K562 (cell line): ENCODE results near the gene RNU6-1. TPM values are rescaled to one million over a fixed set of nuclear protein-coding genes. Genes with fewer than 3 reads are reported as not detected.

Source experiments
- CBX8 ChIP-seq: fragments of 200-600 bp; sonication (generic); IDR thresholded peaks from 2 replicates; pipeline ENCODE4 v1.6.1; 2012; ENCODE audit warnings: borderline replicate concordance, mixed run types, low read depth, mild to moderate bottlenecking, moderate library complexity, mixed read lengths, low read length, control low read depth, inconsistent platforms; ENCODE audit not compliant: poor library complexity, severe bottlenecking; ENCODE audit errors: extremely low read depth
- E2F1 ChIP-seq: sonication (generic); formaldehyde crosslinking; IDR thresholded peaks from 2 replicates; pipeline ENCODE4 v1.8.1; 2023; ENCODE audit warnings: mild to moderate bottlenecking, missing genetic modification reagents, moderate library complexity
- E2F8 ChIP-seq: fragments of 450-650 bp; IDR thresholded peaks from 2 replicates; pipeline ENCODE4 v1.7.1; 2018; ENCODE audit warnings: mild to moderate bottlenecking, low read depth; ENCODE audit not compliant: partially characterized antibody
- ESRRA ChIP-seq: fragments of 450-650 bp; IDR thresholded peaks from 2 replicates; pipeline ENCODE4 v1.6.1; 2014; ENCODE audit warnings: low read depth, mild to moderate bottlenecking, moderate library complexity, borderline replicate concordance
- FUS ChIP-seq: fragments of 200-400 bp; formaldehyde crosslinking; optimal IDR thresholded peaks from 2 replicates; pipeline ENCODE3; 2017; ENCODE audit warnings: low read depth, low read length
- HBP1 ChIP-seq: fragments of 450-650 bp; formaldehyde crosslinking; IDR thresholded peaks from 2 replicates; pipeline ENCODE4 v1.4.0; 2022; ENCODE audit warnings: missing genetic modification characterization
- HMG20A ChIP-seq: fragments of 450-650 bp; formaldehyde crosslinking; conservative IDR thresholded peaks from 2 replicates; pipeline ENCODE4 v1.4.0; 2020; ENCODE audit warnings: mild to moderate bottlenecking, mixed read lengths
- JUN ChIP-seq, 2 experiments: sonication (generic) in 1 of 2; formaldehyde crosslinking in 1 of 2; IDR thresholded peaks; 2 replicates each; pipeline versions ENCODE4 v1.6.1 to v1.8.0; 2012 to 2022; ENCODE audit warnings: borderline replicate concordance in 2 of 2, mild to moderate bottlenecking in 2 of 2, improper control_type of control experiment in 1 of 2, low read depth in 1 of 2, low read length in 1 of 2, missing genetic modification reagents in 1 of 2
- RFX7 ChIP-seq: fragments of 250-450 bp; sonication (Bioruptor Pico); IDR thresholded peaks from 2 replicates; pipeline ENCODE4 v1.5.1; 2021; ENCODE audit warnings: mild to moderate bottlenecking
- SAFB2 ChIP-seq: fragments of 200-400 bp; formaldehyde crosslinking; IDR thresholded peaks from 2 replicates; pipeline ENCODE4 v1.6.1; 2018; ENCODE audit warnings: borderline replicate concordance, low read length, low read depth, moderate library complexity; ENCODE audit not compliant: severe bottlenecking
- SIN3A ChIP-seq, 2 experiments: fragments of 150-350 bp in 1 of 2; IDR thresholded peaks; 2 replicates each; pipeline ENCODE4 v1.6.1; 2011 to 2016; ENCODE audit warnings: borderline replicate concordance in 2 of 2, low read depth in 2 of 2, low read length in 2 of 2, mild to moderate bottlenecking in 2 of 2, moderate library complexity in 2 of 2; ENCODE audit not compliant: control insufficient read depth in 1 of 2
- SRSF1 ChIP-seq: fragments of 200-400 bp; formaldehyde crosslinking; IDR thresholded peaks from 2 replicates; pipeline ENCODE4 v1.6.1; 2017; ENCODE audit warnings: mild to moderate bottlenecking, low read depth, low read length, moderate library complexity
- TAF15 ChIP-seq: fragments of 200-400 bp; formaldehyde crosslinking; IDR thresholded peaks from 2 replicates; pipeline ENCODE4 v1.6.1; 2017; ENCODE audit warnings: mild to moderate bottlenecking, low read depth, low read length, moderate library complexity
- ZNF143 ChIP-seq: sonication (generic); formaldehyde crosslinking; IDR thresholded peaks from 2 replicates; pipeline ENCODE4 v1.9.0; 2022; ENCODE audit warnings: mild to moderate bottlenecking, missing genetic modification reagents
- ZNF174 ChIP-seq: fragments of 250-450 bp; sonication (Bioruptor Pico); IDR thresholded peaks from 2 replicates; pipeline ENCODE4 v1.4.0; 2020; ENCODE audit warnings: mild to moderate bottlenecking
- ZNF511 ChIP-seq: sonication (generic); formaldehyde crosslinking; IDR thresholded peaks from 2 replicates; pipeline ENCODE4 v1.8.0; 2022; ENCODE audit warnings: mild to moderate bottlenecking, missing genetic modification reagents
- ZNF717 ChIP-seq: fragments of 250-450 bp; sonication (Bioruptor Pico); IDR thresholded peaks from 2 replicates; pipeline ENCODE4 v1.5.0; 2021
- ZSCAN29 ChIP-seq: fragments of 450-650 bp; IDR thresholded peaks from 2 replicates; pipeline ENCODE4 v1.6.1; 2017
- polyA plus RNA-seq, 8 experiments: library from polyadenylated mRNA; depleted of rRNA in 4 of 8; stranded (reverse) in 5 of 8; unstranded in 3 of 8; fragments of >200 nt; fragmentation: Nextera tagmentation in 2 of 8; fragmentation: Illumina TruSeq in 1 of 8; extraction: Ambion mirVana in 2 of 8; extraction: Trizol in 1 of 8; gene quantifications; 2 replicates each; pipeline versions ENCODE4 v1.2.1 to v1.2.3, GENCODE V29; 2011 to 2014; ENCODE audit warnings: inconsistent platforms in 1 of 8, missing spikeins in 1 of 8
- total RNA-seq, 7 experiments: library from RNA; depleted of rRNA in 6 of 7; stranded (reverse); fragments of >200 nt in 6 of 7; fragmentation: Illumina TruSeq in 2 of 7; extraction: Trizol in 2 of 7; gene quantifications; 2 replicates each; pipeline versions ENCODE4 v1.2.1 to v1.2.3, GENCODE V29; 2011 to 2021; ENCODE audit warnings: low replicate concordance in 1 of 7

RNU6-1 gene
- total and polyA plus RNA-seq, 9 of the 15 experiments (the other 6 are each of a cell fraction or from before 2014, with no cell fraction given) = not detected

- no peak for TF ChIP-seq HBP1 (CRISPR knock-in tag)
- no peak for TF ChIP-seq FUS
- TF ChIP-seq TAF15 = no peak
- TF ChIP-seq ZNF174 (CRISPR knock-in tag) = no peak
- TF ChIP-seq RFX7 (CRISPR knock-in tag) = no peak
- no peak for TF ChIP-seq E2F8
- TF ChIP-seq ZNF717 (CRISPR knock-in tag) = no peak
- TF ChIP-seq E2F1 (CRISPR knock-in tag) = no peak
- no peak for TF ChIP-seq ZNF143 (CRISPR knock-in tag)
- no peak for TF ChIP-seq SIN3A (IDR thresholded peaks at IDR 0.05; ENCODE audit: borderline replicate concordance in 2 of 2, control insufficient read depth in 1 of 2, low read depth in 2 of 2, low read length in 2 of 2)
- no peak for TF ChIP-seq ZNF511 (CRISPR knock-in tag)
- no peak for TF ChIP-seq CBX8
- no peak for TF ChIP-seq ZSCAN29
- no peak for TF ChIP-seq SAFB2
- TF ChIP-seq SRSF1 = no peak
- TF ChIP-seq JUN (IDR thresholded peaks at IDR 0.05; ENCODE audit: borderline replicate concordance, low read depth, low read length) = no peak
- TF ChIP-seq JUN (CRISPR knock-in tag; IDR thresholded peaks at IDR 0.05; ENCODE audit: borderline replicate concordance) = no peak
- TF ChIP-seq HMG20A (CRISPR knock-in tag) = no peak
- no peak; the same call in 1 of the 2 replicates for TF ChIP-seq ESRRA
These were observed 44.8 kb upstream of the RNU6-1 start (continued) for GRCh38 chr15:67884514-67885174.
